Duodenal mucosa (tissue), 2 donors: Measurements from ENCODE around the gene RIPOR2.
"Not testable (repeated sequence)": the region's sequence is repeated elsewhere in the genome, so short reads cannot be mapped to it uniquely, and the experiment has no call there.

Experiments used
- H3K27ac ChIP-seq: one replicate; pipeline ENCODE4 v1.7.0; 2013; ENCODE audit warnings: low read depth, low read length
- H3K27me3 ChIP-seq, 2 donors: one replicate each; pipeline ENCODE4 v1.7.0; 2013; ENCODE audit warnings: low read length in 2 of 2, control low read depth in 1 of 2; ENCODE audit not compliant: insufficient read depth in 2 of 2, control insufficient read depth in 1 of 2
- H3K36me3 ChIP-seq, 2 donors: one replicate each; pipeline ENCODE4 v1.7.0; 2013; ENCODE audit warnings: low read length in 2 of 2, control low read depth in 1 of 2; ENCODE audit not compliant: insufficient read depth in 2 of 2, control insufficient read depth in 1 of 2
- H3K4me1 ChIP-seq, 2 donors: one replicate each; pipeline ENCODE4 v1.7.0; 2013; ENCODE audit warnings: low read length in 2 of 2, control low read depth in 1 of 2; ENCODE audit not compliant: insufficient read depth in 2 of 2, control insufficient read depth in 1 of 2
- H3K4me3 ChIP-seq, 2 donors: one replicate each; pipeline ENCODE4 v1.7.0; 2013; ENCODE audit warnings: low read length in 2 of 2, low read depth in 1 of 2
- H3K9ac ChIP-seq, 2 donors: one replicate each; pipeline ENCODE4 v1.7.0; 2013; ENCODE audit warnings: low read length in 2 of 2, low read depth in 1 of 2
- H3K9me3 ChIP-seq, 2 donors: one replicate each; pipeline ENCODE4 v1.7.0; 2013; ENCODE audit warnings: low read length in 2 of 2, control low read depth in 1 of 2; ENCODE audit not compliant: control insufficient read depth in 1 of 2

Gene RIPOR2

DNA sequence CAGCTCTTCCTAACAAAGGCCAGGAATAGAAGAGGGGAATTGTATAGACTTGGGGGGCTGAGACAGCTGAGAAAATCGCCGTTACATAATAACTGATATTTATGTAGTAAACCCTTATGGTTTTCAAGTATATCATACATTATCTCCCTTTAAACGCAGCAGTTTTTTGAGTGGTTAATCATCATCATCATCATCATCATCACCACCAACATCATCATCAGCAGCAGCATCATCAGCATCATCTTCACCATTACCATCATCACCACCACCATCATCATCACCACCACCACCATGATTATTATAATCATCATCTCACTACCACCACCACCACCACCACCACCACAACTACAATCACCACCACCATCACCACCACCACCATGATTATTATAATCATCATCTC is 9.1 kb downstream of the RIPOR2 start:
- H3K27ac ChIP-seq, H3K4me3 ChIP-seq, H3K27me3 ChIP-seq, H3K36me3 ChIP-seq, H3K9ac ChIP-seq, H3K9me3 ChIP-seq: not testable (repeated sequence)
- peaks cover 0 to 13% of the 10 kb centered on the region in 2 donors for H3K4me1 ChIP-seq

DNA sequence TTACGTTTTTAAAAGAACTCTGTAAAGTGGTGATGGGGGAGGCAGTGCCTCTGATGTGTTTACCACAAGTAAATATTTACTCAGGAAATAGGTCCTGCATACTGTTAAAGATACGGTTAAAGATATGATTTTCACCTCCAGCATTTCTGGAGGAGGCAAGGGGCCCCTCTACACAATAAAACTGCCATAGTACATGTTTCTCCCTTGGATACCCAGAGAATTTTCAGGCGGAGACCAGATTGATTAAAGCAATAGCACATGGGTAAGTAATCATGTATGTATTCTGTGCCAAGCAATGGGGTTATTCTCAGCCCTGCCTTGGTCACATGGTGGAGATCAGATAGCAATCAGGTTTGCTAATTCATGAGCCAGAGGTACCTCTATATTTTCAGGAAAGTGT is 9.6 kb downstream of the RIPOR2 start:
- H3K27ac ChIP-seq, result no peak overlapping the region
- H3K36me3 ChIP-seq, result no peaks in the 10 kb centered on the region
- H3K4me1 ChIP-seq, result peaks cover 0 to 8% of the 10 kb centered on the region in 2 donors
- H3K27me3 ChIP-seq, result no peaks in the 10 kb centered on the region
- no peak overlapping the region for H3K9ac ChIP-seq
- no peak overlapping the region for H3K4me3 ChIP-seq
- no peaks in the 10 kb centered on the region for H3K9me3 ChIP-seq

DNA sequence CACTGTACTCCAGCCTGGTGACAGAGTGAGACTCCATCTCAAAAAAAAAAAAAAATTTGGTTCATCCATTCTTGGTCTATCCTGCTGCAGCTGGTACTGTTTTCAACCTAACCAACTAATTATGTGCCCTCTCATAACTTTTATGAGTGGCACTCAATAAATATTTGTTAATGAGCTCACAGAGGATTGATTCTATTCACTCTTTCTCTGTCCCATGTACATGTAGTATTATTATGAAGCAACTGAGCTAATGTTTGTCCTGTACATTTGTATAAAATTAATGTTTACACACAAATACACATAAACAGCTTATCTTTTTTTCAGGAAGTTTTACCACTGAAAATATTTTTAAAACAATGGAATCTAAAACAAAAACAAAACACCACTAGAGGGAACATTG is 10.1 kb downstream of the RIPOR2 start:
- Histone ChIP-seq H3K9me3 (no peaks in the 10 kb centered on the region), H3K27ac (no peak overlapping the region), H3K9ac (no peak overlapping the region), H3K36me3 (no peaks in the 10 kb centered on the region), H3K27me3 (no peaks in the 10 kb centered on the region), H3K4me1 (peaks cover 0 to 5% of the 10 kb centered on the region in 2 donors), H3K4me3 (no peak overlapping the region)

DNA sequence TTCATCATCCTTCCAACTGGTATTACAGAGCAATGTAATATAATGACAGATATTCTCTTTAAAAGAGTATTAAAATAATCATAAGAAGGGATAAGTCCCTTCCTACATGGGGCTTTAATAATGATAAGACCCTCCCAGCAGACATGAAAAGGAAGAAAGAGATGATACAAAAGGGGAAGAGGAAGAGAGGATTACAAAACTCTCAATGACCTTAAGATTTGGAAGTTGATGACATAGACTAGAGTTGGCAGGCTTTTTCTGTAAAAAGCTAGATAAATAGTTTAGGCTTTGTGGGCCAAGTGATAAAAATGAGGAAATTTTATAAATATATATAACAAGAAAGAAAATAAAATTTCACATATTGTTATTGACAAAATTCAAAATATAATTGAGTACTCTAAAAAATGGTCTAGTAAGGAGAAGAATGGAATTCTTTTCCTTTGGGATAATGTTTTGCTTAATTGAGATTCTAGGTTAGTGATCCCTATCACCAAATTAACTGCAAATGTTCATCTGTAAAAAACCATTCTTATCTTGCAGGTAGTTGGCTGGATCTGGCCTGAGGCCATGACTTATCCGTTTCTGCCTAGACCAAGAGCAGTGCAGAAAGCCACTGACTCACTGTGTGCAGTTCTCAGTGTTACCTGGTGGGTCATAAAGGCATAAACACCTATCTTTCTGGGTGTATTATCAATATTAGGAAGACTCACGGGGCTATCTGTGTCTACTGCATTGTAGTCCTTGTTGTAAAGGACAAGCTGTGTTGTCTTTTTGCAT is 11.0 kb downstream of the RIPOR2 start:
- H3K9me3 ChIP-seq, result no peaks in the 10 kb centered on the region
- peaks cover 0 to 5% of the 10 kb centered on the region in 2 donors for H3K4me1 ChIP-seq
- no peak overlapping the region for H3K27ac ChIP-seq
- no peaks in the 10 kb centered on the region for H3K36me3 ChIP-seq
- no peak overlapping the region for H3K4me3 ChIP-seq
- no peak overlapping the region for H3K9ac ChIP-seq
- H3K27me3 ChIP-seq, result no peaks in the 10 kb centered on the region

DNA sequence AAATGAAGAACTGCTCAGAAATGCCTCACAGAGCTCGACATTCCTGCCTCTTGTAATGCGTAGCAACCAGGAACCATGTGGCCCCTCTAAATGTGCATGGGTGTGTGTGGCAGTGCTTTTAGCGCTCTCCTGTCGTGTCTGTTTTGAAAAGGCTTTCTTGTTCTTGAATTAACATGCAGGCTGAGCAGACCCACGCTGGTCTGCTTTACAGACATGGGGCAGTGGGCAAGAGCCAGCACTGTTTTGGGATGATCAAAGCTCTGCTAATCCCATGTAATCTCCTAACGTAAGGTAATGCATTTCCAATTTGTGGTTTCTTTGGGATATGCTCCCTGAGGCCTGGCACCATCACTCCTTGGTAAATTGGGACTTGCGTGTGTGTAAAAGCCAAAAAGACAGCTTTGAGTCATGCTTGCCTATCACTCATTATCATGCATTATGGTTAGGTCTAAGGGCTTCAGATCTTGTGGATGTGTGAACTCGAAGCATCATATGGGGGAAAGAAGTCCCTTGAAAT is 11.8 kb downstream of the RIPOR2 start:
- H3K27ac ChIP-seq, result no peak overlapping the region
- no peaks in the 10 kb centered on the region for H3K27me3 ChIP-seq
- H3K9ac ChIP-seq, result no peak overlapping the region
- no peaks in the 10 kb centered on the region for H3K9me3 ChIP-seq
- no peaks in the 10 kb centered on the region for H3K36me3 ChIP-seq
- peaks cover 0 to 5% of the 10 kb centered on the region in 2 donors for H3K4me1 ChIP-seq
- H3K4me3 ChIP-seq, result no peak overlapping the region

DNA sequence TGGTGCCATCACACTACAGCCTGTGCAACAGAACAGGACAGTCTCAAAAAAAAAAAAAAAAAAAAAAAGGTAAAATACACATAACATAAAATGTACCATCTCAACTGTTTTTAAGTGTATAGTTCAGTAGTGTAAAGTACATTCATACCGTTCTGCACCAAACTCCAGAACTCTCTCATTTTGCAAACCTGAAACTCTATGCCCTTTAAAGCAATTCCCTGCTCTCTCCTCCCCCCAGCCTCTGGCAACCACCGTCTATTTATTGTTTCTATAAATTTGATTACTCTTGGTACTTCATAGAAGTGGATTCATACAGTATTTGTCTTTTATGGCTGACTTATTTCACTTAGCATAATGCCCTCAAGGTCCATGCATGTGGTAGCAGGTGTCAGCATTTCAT is 12.9 kb downstream of the RIPOR2 start:
- H3K36me3 ChIP-seq, result no peaks in the 10 kb centered on the region
- H3K4me1 ChIP-seq, result peaks cover 0 to 5% of the 10 kb centered on the region in 2 donors
- H3K27me3 ChIP-seq, result no peaks in the 10 kb centered on the region
- no peak overlapping the region for H3K9ac ChIP-seq
- H3K27ac ChIP-seq, result no peak overlapping the region
- H3K4me3 ChIP-seq, result no peak overlapping the region
- H3K9me3 ChIP-seq, result no peaks in the 10 kb centered on the region

DNA sequence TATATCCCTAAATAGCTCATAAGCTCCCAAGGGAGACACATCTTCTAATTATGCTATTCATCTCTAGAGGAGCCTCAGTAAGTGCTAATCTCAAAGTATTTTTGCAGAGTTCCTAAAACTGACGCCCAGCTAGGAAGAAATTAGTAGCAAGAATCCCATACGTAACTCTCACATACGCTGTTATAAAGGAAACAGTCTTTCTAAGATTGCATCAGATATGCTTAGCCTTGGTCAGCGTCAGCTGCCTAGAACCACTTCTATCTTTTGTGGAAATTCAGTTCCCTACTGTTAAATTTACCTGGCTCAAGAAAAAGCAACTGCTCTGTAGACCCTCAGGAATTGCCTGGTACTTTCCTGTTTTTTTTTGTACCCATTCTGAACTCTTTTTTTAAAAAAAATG is 13.6 kb downstream of the RIPOR2 start:
- Histone ChIP-seq H3K4me1 (peaks cover 0 to 5% of the 10 kb centered on the region in 2 donors), H3K36me3 (no peaks in the 10 kb centered on the region), H3K9me3 (no peaks in the 10 kb centered on the region), H3K27me3 (no peaks in the 10 kb centered on the region), H3K4me3 (no peak overlapping the region), H3K27ac (no peak overlapping the region), H3K9ac (no peak overlapping the region)

DNA sequence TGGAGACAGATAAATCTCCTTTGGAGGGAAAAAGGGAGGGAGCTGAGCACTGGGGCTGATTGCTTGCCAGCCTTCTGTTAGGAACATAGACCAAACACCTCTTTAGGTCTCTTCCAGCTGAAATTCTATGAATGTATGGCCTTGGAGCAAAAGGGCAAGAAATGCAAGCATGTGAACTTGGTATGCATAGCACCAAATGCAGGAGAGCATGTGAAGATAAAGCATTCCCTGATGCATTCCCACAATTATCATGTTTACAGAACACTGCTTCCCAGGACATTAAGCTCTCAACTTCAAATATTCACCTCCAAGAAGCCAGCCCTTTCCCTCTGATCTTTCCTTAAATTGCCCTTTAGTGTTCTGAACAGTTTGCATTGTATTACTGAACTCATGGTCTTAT is 15.6 kb downstream of the RIPOR2 start:
- H3K4me1 ChIP-seq, result no peaks in the 10 kb centered on the region

DNA sequence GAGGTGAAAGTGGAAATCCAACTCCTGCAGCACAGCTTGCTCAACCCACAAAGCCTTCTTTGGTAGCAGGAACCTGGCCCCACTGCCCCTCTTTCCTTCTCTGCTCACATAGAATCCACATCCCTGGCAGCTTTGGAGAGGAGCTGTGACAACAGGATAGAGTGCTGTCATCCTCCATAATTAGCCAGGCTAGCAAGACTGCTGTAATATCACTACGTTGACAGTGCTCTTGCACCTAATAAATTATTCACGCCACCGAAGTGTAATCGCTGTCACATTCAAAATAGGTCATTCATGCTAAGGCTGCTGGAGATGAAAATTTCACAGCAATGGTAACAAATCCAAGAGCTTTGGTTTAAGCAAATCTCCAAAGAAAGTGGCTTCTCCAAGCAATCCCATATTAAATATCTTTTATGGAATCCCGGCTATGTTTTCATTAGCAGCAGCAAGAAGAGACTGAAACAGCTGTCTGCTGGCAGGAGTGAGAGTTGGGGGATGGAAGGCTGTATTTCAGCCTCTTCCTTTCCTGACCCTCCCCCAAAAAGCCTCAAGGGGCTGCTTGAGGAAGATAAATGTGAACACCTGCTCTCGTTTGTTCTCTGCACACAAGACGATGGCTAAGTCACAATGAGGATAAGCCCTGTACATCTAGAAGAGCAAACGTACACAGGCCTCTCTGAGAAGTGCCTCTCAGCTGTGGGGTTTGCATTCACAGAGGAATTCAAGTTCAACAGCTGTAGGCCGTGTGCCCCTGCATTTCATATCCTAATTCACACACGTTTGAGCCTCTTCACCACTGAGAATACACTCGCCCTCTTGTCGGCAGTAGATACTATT is 16.5 kb downstream of the RIPOR2 start:
- Histone ChIP-seq H3K9me3 (no peaks in the 10 kb centered on the region), H3K4me3 (no peak overlapping the region), H3K4me1 (no peaks in the 10 kb centered on the region), H3K36me3 (no peaks in the 10 kb centered on the region), H3K27me3 (no peaks in the 10 kb centered on the region), H3K9ac (no peak overlapping the region), H3K27ac (no peak overlapping the region)

More for the DNA sequence above, 15.6 kb downstream of the RIPOR2 start:
- H3K9me3 ChIP-seq, result no peaks in the 10 kb centered on the region
- H3K4me3 ChIP-seq, result no peak overlapping the region
- no peaks in the 10 kb centered on the region for H3K27me3 ChIP-seq
- H3K36me3 ChIP-seq, result no peaks in the 10 kb centered on the region
- H3K27ac ChIP-seq, result no peak overlapping the region
- no peak overlapping the region for H3K9ac ChIP-seq

DNA sequence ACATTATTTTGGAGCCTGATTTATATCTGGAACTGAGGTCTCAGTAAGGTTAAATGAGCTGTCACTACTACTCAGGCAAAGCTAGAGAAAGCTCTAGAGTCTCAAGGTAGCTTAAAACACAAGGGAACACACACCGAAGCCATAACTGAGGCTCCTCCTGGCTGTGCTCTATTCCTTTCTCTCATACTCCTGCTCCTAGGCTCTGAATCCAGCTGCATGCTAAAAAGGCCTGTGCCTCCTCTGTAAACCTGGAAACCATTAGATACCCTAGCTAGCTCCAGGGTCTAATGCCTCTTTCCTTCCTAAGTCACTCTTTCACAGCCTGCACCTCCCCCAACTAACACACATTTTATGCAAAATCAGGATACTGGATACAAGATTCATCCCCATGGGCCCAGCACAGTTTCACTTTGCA is 17.1 kb downstream of the RIPOR2 start:
- Histone ChIP-seq H3K36me3 (no peaks in the 10 kb centered on the region), H3K4me1 (no peaks in the 10 kb centered on the region), H3K27ac (no peak overlapping the region), H3K9me3 (no peaks in the 10 kb centered on the region), H3K4me3 (no peak overlapping the region), H3K27me3 (no peaks in the 10 kb centered on the region), H3K9ac (no peak overlapping the region)
